GM23248 (cell line): ENCODE measurements around the gene ESAM. TPM values are rescaled to one million over a fixed set of nuclear protein-coding genes. Genes with fewer than 3 reads are reported as not detected.

Experiments
- DNase-seq: peaks from one replicate; pipeline ENCODE4 v3.0.0-alpha.2; 2015
- H2AFZ ChIP-seq: fragments of 200-600 bp; sonication (generic); 2 replicates; pipeline ENCODE4 v1.6.1; 2016; ENCODE audit warnings: antibody characterized with exemption
- H3F3A ChIP-seq: fragments of 200-600 bp; sonication (generic); 2 replicates; pipeline ENCODE4 v1.6.1; 2016; ENCODE audit warnings: mild to moderate bottlenecking, antibody characterized with exemption, mixed run types; ENCODE audit not compliant: insufficient read depth
- H3K27ac ChIP-seq: fragments of 200-600 bp; sonication (generic); 2 replicates; pipeline ENCODE4 v1.5.1; 2016; ENCODE audit warnings: mild to moderate bottlenecking
- H3K27me3 ChIP-seq: fragments of 200-600 bp; sonication (generic); replicated peaks from 2 replicates; pipeline ENCODE4 v1.6.1; 2016; ENCODE audit warnings: mild to moderate bottlenecking; ENCODE audit not compliant: insufficient read depth
- H3K36me3 ChIP-seq: fragments of 200-600 bp; sonication (generic); 2 replicates; pipeline ENCODE4 v1.6.1; 2016; ENCODE audit warnings: low read depth, mild to moderate bottlenecking
- H3K4me1 ChIP-seq: fragments of 200-600 bp; sonication (generic); 2 replicates; pipeline ENCODE4 v1.6.1; 2016; ENCODE audit warnings: mild to moderate bottlenecking; ENCODE audit not compliant: insufficient read depth
- H3K4me2 ChIP-seq: fragments of 200-600 bp; sonication (generic); one replicate; pipeline ENCODE4 v1.6.1; 2016; ENCODE audit warnings: mild to moderate bottlenecking; ENCODE audit not compliant: unreplicated experiment
- H3K4me3 ChIP-seq: fragments of 200-600 bp; sonication (generic); 2 replicates; pipeline ENCODE4 v1.5.1; 2016; ENCODE audit warnings: mild to moderate bottlenecking
- H3K79me2 ChIP-seq: fragments of 200-600 bp; sonication (generic); 2 replicates; pipeline ENCODE4 v1.6.1; 2016; ENCODE audit warnings: mild to moderate bottlenecking; ENCODE audit not compliant: insufficient read depth
- H3K9ac ChIP-seq: fragments of 200-600 bp; sonication (generic); 2 replicates; pipeline ENCODE4 v1.6.1; 2016; ENCODE audit warnings: mild to moderate bottlenecking
- H3K9me2 ChIP-seq: fragments of 200-600 bp; sonication (generic); 2 replicates; pipeline ENCODE4 v1.6.1; 2016; ENCODE audit warnings: mixed run types, mild to moderate bottlenecking, moderate library complexity; ENCODE audit not compliant: insufficient read depth
- H3K9me3 ChIP-seq: fragments of 200-600 bp; sonication (generic); one replicate; pipeline ENCODE4 v1.6.1; 2017; ENCODE audit warnings: low read depth
- H4K20me1 ChIP-seq: fragments of 200-600 bp; sonication (generic); 2 replicates; pipeline ENCODE4 v1.6.0; 2016; ENCODE audit not compliant: insufficient read depth
- EZH2 ChIP-seq: fragments of 200-600 bp; sonication (generic); IDR thresholded peaks from 2 replicates; pipeline ENCODE4 v1.6.1; 2018; ENCODE audit warnings: antibody characterized with exemption, mild to moderate bottlenecking; ENCODE audit not compliant: insufficient read depth, poor library complexity, severe bottlenecking
- EZH2phosphoT487 ChIP-seq: fragments of 200-600 bp; sonication (generic); IDR thresholded peaks from 2 replicates; pipeline ENCODE4 v1.6.1; 2018; ENCODE audit warnings: antibody characterized with exemption, moderate library complexity, mild to moderate bottlenecking, low read depth; ENCODE audit not compliant: insufficient read depth
- WGBS, 2 experiments: methylation state at CpG; one replicate each; pipeline ENCODE4 v1.1.6; 2015 to 2017; ENCODE audit warnings: low lambda C conversion rate in 2 of 2, low coverage in 1 of 2; ENCODE audit errors: missing lambda C conversion rate in 2 of 2; 5-methylcytosine and 5-hydroxymethylcytosine counted together
- in situ Hi-C: fragments of 300-500 bp; cut with MboI; formaldehyde crosslinking; loops from 2 replicates; pipeline ENCODE4 v1.15.0; 2020
- polyA plus RNA-seq: library from polyadenylated mRNA; unstranded; fragments of >200 nt; fragmentation: Nextera tagmentation; extraction: Ambion mirVana; gene quantifications from 2 replicates; pipeline ENCODE4 v1.2.1, GENCODE V29; 2016
- total RNA-seq: library from RNA; depleted of rRNA; stranded (reverse); fragments of >200 nt; shearing (Covaris generic); gene quantifications from 2 replicates; pipeline ENCODE4 v1.2.3, GENCODE V29; 2014

ESAM gene
- total and polyA plus RNA-seq, 2 experiments from 2014 or later, result not detected

- peak; percentile 14 for DNase-seq
- Histone ChIP-seq H3K79me2 (no peaks in the 10 kb centered on the region), H3K4me3 (peak overlapping the region; percentile 79), H3K4me2 (peak overlapping the region; percentile 94), H3K27me3 (peaks cover 59% of the 10 kb centered on the region), H2AFZ (peak overlapping the region; percentile 86), H3K9me2 (no peaks in the 10 kb centered on the region), H4K20me1 (no peaks in the 10 kb centered on the region), H3F3A (no peaks in the 10 kb centered on the region), H3K9me3 (no peaks in the 10 kb centered on the region), H3K9ac (peak overlapping the region; percentile 35; the same call in 1 of the 2 replicates), H3K4me1 (no peaks in the 10 kb centered on the region), H3K36me3 (no peaks in the 10 kb centered on the region), H3K27ac (no peak overlapping the region)
- TF ChIP-seq EZH2phosphoT487 (0 out of 2 replicates have a peak, but pooled peaks have one; percentile 60), EZH2 (no peak)
- in situ Hi-C loops, result no loop called here
- 1 to 3% methylated on average over 28 to 41 of the region's 41 CpGs for WGBS, 2 experiments
Observed at GRCh38 chr11:124745835-124746620, 16.1 kb downstream of the ESAM start.

- TF ChIP-seq EZH2 (peak; percentile 31), EZH2phosphoT487 (no peak)
- in situ Hi-C loops, result no loop called here
- H3K4me3 ChIP-seq, result no peak overlapping the region
- no peak overlapping the region for H3K4me2 ChIP-seq
- no peaks in the 10 kb centered on the region for H3K9me3 ChIP-seq
- H3K27me3 ChIP-seq, result peaks cover 59% of the 10 kb centered on the region
- no peaks in the 10 kb centered on the region for H3F3A ChIP-seq
- H3K4me1 ChIP-seq, result no peaks in the 10 kb centered on the region
- H4K20me1 ChIP-seq, result no peaks in the 10 kb centered on the region
- H2AFZ ChIP-seq, result no peak overlapping the region
- no peaks in the 10 kb centered on the region for H3K79me2 ChIP-seq
- no peaks in the 10 kb centered on the region for H3K36me3 ChIP-seq
- 6 to 8% methylated on average over 37 to 44 of the region's 44 CpGs for WGBS, 2 experiments
- DNase-seq, result no peak
- no peaks in the 10 kb centered on the region for H3K9me2 ChIP-seq
- H3K9ac ChIP-seq, result no peak overlapping the region
- no peak overlapping the region for H3K27ac ChIP-seq
Observed at GRCh38 chr11:124745270-124745834, 16.7 kb downstream of the ESAM start.

GRCh38 chr11:124743050-124743449, 19.0 kb downstream of the ESAM start:
- Histone ChIP-seq H3K9me2 (no peaks in the 10 kb centered on the region), H3K9ac (no peak overlapping the region), H4K20me1 (no peaks in the 10 kb centered on the region), H3K4me3 (no peak overlapping the region), H2AFZ (no peak overlapping the region), H3K36me3 (no peaks in the 10 kb centered on the region), H3K4me2 (no peak overlapping the region), H3K9me3 (no peaks in the 10 kb centered on the region), H3K27me3 (peaks cover 55% of the 10 kb centered on the region), H3F3A (no peaks in the 10 kb centered on the region), H3K27ac (no peak overlapping the region), H3K4me1 (no peaks in the 10 kb centered on the region), H3K79me2 (no peaks in the 10 kb centered on the region)
- TF ChIP-seq EZH2phosphoT487 (no peak), EZH2 (no peak)
- 14 to 20% methylated on average over 6 of the region's 6 CpGs for WGBS, 2 experiments
- in situ Hi-C loops, result no loop called here
- DNase-seq, result no peak

- Histone ChIP-seq H3K79me2 (no peaks in the 10 kb centered on the region), H2AFZ (no peak overlapping the region), H3F3A (no peaks in the 10 kb centered on the region), H4K20me1 (no peaks in the 10 kb centered on the region), H3K4me3 (no peak overlapping the region), H3K9ac (no peak overlapping the region), H3K36me3 (no peaks in the 10 kb centered on the region), H3K9me3 (no peaks in the 10 kb centered on the region), H3K4me2 (no peak overlapping the region), H3K9me2 (no peaks in the 10 kb centered on the region), H3K27ac (no peak overlapping the region), H3K27me3 (peaks cover 55% of the 10 kb centered on the region), H3K4me1 (no peaks in the 10 kb centered on the region)
- 9 to 33% methylated on average over 2 of the region's 2 CpGs for WGBS, 2 experiments
- TF ChIP-seq EZH2phosphoT487 (no peak), EZH2 (no peak)
- DNase-seq, result no peak
- in situ Hi-C loops, result no loop called here
Observed at GRCh38 chr11:124742555-124742954, 19.5 kb downstream of the ESAM start.
